ENCODE data around the gene NEAT1. TPM values are rescaled to one million over a fixed set of nuclear protein-coding genes. Genes with fewer than 3 reads are reported as not detected.

The NEAT1 gene
- total and polyA plus RNA-seq, 2 of the 8 experiments (the other 6 are each of a cell fraction or from before 2014, with no cell fraction given) = 2.4 to 10.7 TPM

DNA sequence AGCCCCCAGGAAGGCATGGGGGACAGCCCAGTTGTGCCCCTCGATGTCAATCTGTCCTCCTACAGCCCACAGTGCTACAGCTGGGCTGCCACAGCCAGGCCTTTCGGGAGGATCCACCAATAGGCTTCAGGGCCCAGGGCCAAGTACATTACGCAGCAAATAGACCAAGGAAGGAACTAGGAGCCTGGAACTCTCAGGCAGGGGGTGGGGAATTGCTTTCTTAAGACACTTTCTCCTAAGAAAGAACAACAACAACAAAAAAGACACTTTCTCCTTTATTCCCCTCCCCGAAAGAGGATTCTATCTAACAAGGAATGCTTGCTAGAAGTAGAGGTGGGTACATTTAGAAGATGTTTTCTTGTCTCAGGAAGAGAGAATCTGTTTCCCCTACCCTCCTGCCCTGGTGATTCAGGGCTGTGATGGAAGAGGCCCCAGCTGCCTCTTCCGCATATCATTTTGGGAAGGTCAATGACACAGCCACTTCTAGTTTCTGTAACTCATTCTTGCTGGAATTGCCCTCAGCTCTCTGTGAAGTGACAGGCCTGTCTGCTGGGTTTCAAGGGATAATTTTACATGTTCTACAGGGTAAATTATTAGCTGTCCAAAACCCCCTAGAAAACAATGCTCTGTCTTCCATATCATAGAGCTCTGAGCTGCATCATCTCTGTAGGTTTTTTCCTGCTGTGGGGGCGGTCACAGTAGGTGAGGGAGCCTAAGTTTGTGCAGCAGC lies 70.2 kb downstream of the NEAT1 start:
- Histone ChIP-seq H3K4ac (replicated peaks; ENCODE audit: insufficient read length, low read depth, low read length) (peak overlapping the region; percentile 30), H2BK15ac (ENCODE audit: low read length) (0 out of 2 replicates have a peak overlapping the region, but pooled peaks have one; percentile 35), H2BK5ac (ENCODE audit: low read depth, low read length) (peak overlapping the region; percentile 91; the same call in 1 of the 2 replicates), H3K4me2 (ENCODE audit: insufficient read depth in 1 of 2, low read depth in 2 of 2, low read length in 2 of 2) (peak overlapping the region; percentile 3 to 17; a peak in 2 of 4 replicates), H2BK12ac (ENCODE audit: low read depth, low read length) (peak overlapping the region; percentile 100), H3K9ac (replicated peaks in 1 of 4; ENCODE audit: extremely low read depth in 1 of 4, low read depth in 3 of 4, low read length in 3 of 4) (no peak overlapping the region; a peak in 1 of 7 replicates), H3K18ac (ENCODE audit: extremely low read depth, low read length) (peak overlapping the region; percentile 63; the same call in 1 of the 2 replicates), H2AK5ac (ENCODE audit: low read depth, low read length) (peak overlapping the region; percentile 82), H3K4me1 (replicated peaks in 1 of 4; ENCODE audit: control insufficient read depth in 3 of 4, insufficient read depth in 4 of 4, low read length in 3 of 4) (peaks cover 36 to 62% (median 47%) of the 10 kb centered on the region in 4 experiments), H3K4me3 (ENCODE audit: extremely low read depth in 1 of 4, insufficient read depth in 2 of 4, low read depth in 3 of 4, low read length in 4 of 4) (no peak overlapping the region), H3K23me2 (ENCODE audit: low read depth, low read length) (peaks cover 2% of the 10 kb centered on the region), H3K27me3 (replicated peaks in 1 of 4; ENCODE audit: control insufficient read depth in 3 of 4, extremely low read depth in 1 of 4, insufficient read depth in 3 of 4, low read length in 3 of 4) (no peaks in the 10 kb centered on the region), H4K20me1 (replicated peaks in 1 of 2; ENCODE audit: control insufficient read depth in 1 of 2, insufficient read depth in 2 of 2, low read length in 2 of 2) (no peaks in the 10 kb centered on the region), H4K8ac (ENCODE audit: extremely low read depth, insufficient read depth, low read length) (peak overlapping the region; percentile 46; the same call in 1 of the 2 replicates), H3K27ac (ENCODE audit: low read depth, low read length) (no peak overlapping the region), H4K5ac (ENCODE audit: insufficient read length, low read depth, low read length) (no peak overlapping the region), H3K9me3 (ENCODE audit: insufficient read depth in 2 of 2, low read depth in 1 of 2, low read length in 1 of 2) (no peaks in the 10 kb centered on the region), H3K23ac (ENCODE audit: insufficient read length) (no peak overlapping the region), H3K14ac (ENCODE audit: insufficient read length) (no peak overlapping the region), H2BK20ac (ENCODE audit: low read length) (peak overlapping the region; percentile 67; the same call in 1 of the 2 replicates), H4K91ac (replicated peaks; ENCODE audit: insufficient read length, low read length) (peak overlapping the region; percentile 75), H2AFZ (ENCODE audit: low read length) (no peak overlapping the region), H2BK120ac (replicated peaks; ENCODE audit: low read depth, low read length) (peak overlapping the region; percentile 68), H3K36me3 (ENCODE audit: control insufficient read depth in 2 of 4, insufficient read depth in 4 of 4, low read length in 3 of 4) (no peaks in the 10 kb centered on the region), H3K79me1 (ENCODE audit: low read depth, low read length) (no peaks in the 10 kb centered on the region; the same call in 1 of the 2 replicates), H3K79me2 (ENCODE audit: control insufficient read depth in 1 of 2, insufficient read depth in 2 of 2, low read length in 2 of 2) (peaks cover 0 to 9% of the 10 kb centered on the region in 2 experiments; a peak in 1 of 4 replicates), H3K56ac (replicated peaks; ENCODE audit: insufficient read length, low read depth, low read length) (no peak overlapping the region)
- 0 out of 4 replicates have a peak, but pooled peaks of 1 of the 2 experiments have one; percentile 23 for TF ChIP-seq SIN3A (conservative IDR thresholded peaks at IDR 0.05 in 1 of 2, IDR thresholded peaks at IDR 0.05 in 1 of 2; ENCODE audit: low read depth in 1 of 2, low read length in 2 of 2)
- no peak for TF ChIP-seq KDM5A (IDR thresholded peaks at IDR 0.05; ENCODE audit: low read length)
- no peak for TF ChIP-seq TEAD4 (IDR thresholded peaks at IDR 0.05; ENCODE audit: low read depth, low read length)
- no peak for TF ChIP-seq CREB1 (IDR thresholded peaks at IDR 0.05)
- no peak for TF ChIP-seq MAX (IDR thresholded peaks at IDR 0.05)
- CTCF ChIA-PET (ENCODE audit: partially characterized antibody) = interaction anchor here (0.9 to 29.0 kb wide), 6 partner anchors 9 to 104 kb away, joined by 3 to 809 read pairs (median 41); no protein-coding TSS in a partner anchor
- DNase-seq (ENCODE audit: low read depth in 1 of 2, low spot score in 2 of 2) (no peak), FAIRE-seq (no peak)
- POLR2A ChIA-PET (ENCODE audit: partially characterized antibody) = interaction anchor here (0.7 to 29.8 kb wide), 9 partner anchors 9 to 119 kb away, joined by 3 to 1569 read pairs (median 4); partner anchors contain the start of genes MALAT1 and NEAT1
- 81% methylated on average over 6 of the region's 6 CpGs; no CpG with 5 or more reads in 1 of the 2 experiments for WGBS, 2 experiments (ENCODE audit: extremely low coverage in 1 of 2, insufficient coverage in 1 of 2, insufficient read length in 1 of 2, insufficient replicate concordance in 2 of 2, low coverage in 1 of 2, low lambda C conversion rate in 2 of 2, missing lambda C conversion rate in 1 of 2)

All from H1 (cell line).